Adrenal gland (tissue), 12 donors: Measurements from ENCODE around the gene UVSSA. TPM values are rescaled to one million over a fixed set of nuclear protein-coding genes. Genes with fewer than 3 reads are reported as not detected.

Source experiments
- DNase-seq, 7 donors: peaks; one replicate each; pipeline ENCODE4 v3.0.0-alpha.2; 2019 to 2020
- H3K27ac ChIP-seq, 5 donors: fragments of 200-600 bp; sonication (generic) in 4 of 5; 1 replicate in 3 of 5; 2 replicates in 2 of 5; pipeline versions ENCODE4 v1.5.1 to v1.8.0; 2016 to 2020; ENCODE audit warnings: mild to moderate bottlenecking in 1 of 5
- H3K27me3 ChIP-seq: fragments of 200-600 bp; 2 replicates; pipeline ENCODE4 v1.8.0; 2021
- H3K36me3 ChIP-seq, 2 donors: fragments of 200-600 bp; replicated peaks in 1 of 2; 1 replicate in 1 of 2; 2 replicates in 1 of 2; pipeline versions ENCODE4 v1.5.1 to v1.8.0; 2018 to 2022
- H3K4me1 ChIP-seq, 2 donors: fragments of 200-600 bp; replicated peaks in 1 of 2; 1 replicate in 1 of 2; 2 replicates in 1 of 2; pipeline versions ENCODE4 v1.5.1 to v1.8.0; 2018 to 2021
- H3K4me3 ChIP-seq, 4 donors: fragments of 200-600 bp; sonication (generic) in 3 of 4; one replicate each; pipeline ENCODE4 v1.5.1; 2016 to 2018
- H3K9me3 ChIP-seq, 3 donors: fragments of 200-600 bp; sonication (generic) in 1 of 3; replicated peaks in 1 of 3; 1 replicate in 2 of 3; 2 replicates in 1 of 3; pipeline versions ENCODE4 v1.5.1 to v1.8.0; 2016 to 2021
- POLR2A ChIP-seq, 2 donors: fragments of 450-650 bp; IDR thresholded peaks; one replicate each; pipeline ENCODE4 v1.6.1; 2017; ENCODE audit warnings: antibody characterized with exemption in 2 of 2, mild to moderate bottlenecking in 2 of 2, moderate library complexity in 1 of 2
- WGBS, 4 donors: extraction: QIAGEN DNeasy Blood & Tissue Kit in 2 of 4; methylation state at CpG; one replicate each; pipeline versions ENCODE4 v1.1.5 to v1.1.7; 2013 to 2017; 5-methylcytosine and 5-hydroxymethylcytosine counted together
- intact Hi-C, 2 donors: fragments of 100-400 bp; cut with DNase I; formaldehyde crosslinking; loops; one replicate each; pipeline versions ENCODE4 v1.14.1 to v1.15.0; 2022 to 2023
- polyA plus RNA-seq, 3 donors: library from polyadenylated mRNA; stranded (reverse); fragments of 200-250 nt in 2 of 3; fragments of 350-450 nt in 1 of 3; fragmentation: Illumina TruSeq in 1 of 3; extraction: RNeasy Lipid Tissue Mini Kit (QIAGEN cat#74804) in 1 of 3; gene quantifications; one replicate each; pipeline ENCODE4 v1.2.3, GENCODE V29; 2013 to 2014
- total RNA-seq, 9 donors: library from RNA; depleted of rRNA in 4 of 9; stranded (reverse); fragments of >200 nt in 4 of 9; fragments of 120-200 nt in 1 of 9; fragmentation: NEBNext Ultra II Directional in 1 of 9; extraction: Animal tissue kit (Norgen Biotek cat#: 25700) in 1 of 9; gene quantifications; one replicate each; pipeline versions ENCODE4 v1.1.0 to v1.2.4, GENCODE V29; 2013 to 2023
- TF ChIP-seq, protein P1 (sequence below), 6 experiments: fragments of 450-650 bp in 4 of 6; fragments of 200-600 bp in 2 of 6; sonication (generic) in 1 of 6; IDR thresholded peaks; 1 replicate in 5 of 6; 2 replicates in 1 of 6; pipeline versions ENCODE4 v1.5.1 to v1.8.0; 2016 to 2021; ENCODE audit warnings: antibody characterized with exemption in 6 of 6, mild to moderate bottlenecking in 2 of 6, moderate library complexity in 1 of 6
- donor health status: healthy with polysubstance abuse.
- donor health status: Bipolar disorder and iron deficiency.
- donor health status: DM: yes; HTN: yes; CAD: no.
- donor health status: DM: no; HTN: no; CAD: no.
- donor health status: DM: no; HTN: no; CAD: no.
- donor health status: DM: yes; HTN: yes; CAD: no.

Gene UVSSA
- total and polyA plus RNA-seq, 12 donors: 2.9 to 37.4 (median 17.5) TPM

- H3K27ac ChIP-seq: peak overlapping the region; percentile 95 to 100 (median 98)
- H3K36me3 ChIP-seq: peaks cover 0 to 15% of the 10 kb centered on the region in 2 donors
- DNase-seq: no peak
- peak overlapping the region in 2 of 4 donors; percentile 21 to 88 for H3K4me3 ChIP-seq
- 62 to 71% (median 67%) methylated on average over 8 to 12 of the region's 12 CpGs for WGBS, 4 donors
- H3K4me1 ChIP-seq: peaks cover 7 to 22% of the 10 kb centered on the region in 2 donors
- TF ChIP-seq, protein P1, sequence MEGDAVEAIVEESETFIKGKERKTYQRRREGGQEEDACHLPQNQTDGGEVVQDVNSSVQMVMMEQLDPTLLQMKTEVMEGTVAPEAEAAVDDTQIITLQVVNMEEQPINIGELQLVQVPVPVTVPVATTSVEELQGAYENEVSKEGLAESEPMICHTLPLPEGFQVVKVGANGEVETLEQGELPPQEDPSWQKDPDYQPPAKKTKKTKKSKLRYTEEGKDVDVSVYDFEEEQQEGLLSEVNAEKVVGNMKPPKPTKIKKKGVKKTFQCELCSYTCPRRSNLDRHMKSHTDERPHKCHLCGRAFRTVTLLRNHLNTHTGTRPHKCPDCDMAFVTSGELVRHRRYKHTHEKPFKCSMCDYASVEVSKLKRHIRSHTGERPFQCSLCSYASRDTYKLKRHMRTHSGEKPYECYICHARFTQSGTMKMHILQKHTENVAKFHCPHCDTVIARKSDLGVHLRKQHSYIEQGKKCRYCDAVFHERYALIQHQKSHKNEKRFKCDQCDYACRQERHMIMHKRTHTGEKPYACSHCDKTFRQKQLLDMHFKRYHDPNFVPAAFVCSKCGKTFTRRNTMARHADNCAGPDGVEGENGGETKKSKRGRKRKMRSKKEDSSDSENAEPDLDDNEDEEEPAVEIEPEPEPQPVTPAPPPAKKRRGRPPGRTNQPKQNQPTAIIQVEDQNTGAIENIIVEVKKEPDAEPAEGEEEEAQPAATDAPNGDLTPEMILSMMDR (IDR thresholded peaks at IDR 0.05): no peak
- TF ChIP-seq POLR2A (IDR thresholded peaks at IDR 0.05): no peak
- intact Hi-C loops: loop anchor here (5.0 to 10.0 kb wide), 2 partner anchors 53 to 56 kb away; no protein-coding TSS in a partner anchor
- H3K9me3 ChIP-seq: no peaks in the 10 kb centered on the region
- H3K27me3 ChIP-seq: no peaks in the 10 kb centered on the region
These were observed 1.1 kb downstream of the UVSSA start for GRCh38 chr4:1348014-1348513.

DNA sequence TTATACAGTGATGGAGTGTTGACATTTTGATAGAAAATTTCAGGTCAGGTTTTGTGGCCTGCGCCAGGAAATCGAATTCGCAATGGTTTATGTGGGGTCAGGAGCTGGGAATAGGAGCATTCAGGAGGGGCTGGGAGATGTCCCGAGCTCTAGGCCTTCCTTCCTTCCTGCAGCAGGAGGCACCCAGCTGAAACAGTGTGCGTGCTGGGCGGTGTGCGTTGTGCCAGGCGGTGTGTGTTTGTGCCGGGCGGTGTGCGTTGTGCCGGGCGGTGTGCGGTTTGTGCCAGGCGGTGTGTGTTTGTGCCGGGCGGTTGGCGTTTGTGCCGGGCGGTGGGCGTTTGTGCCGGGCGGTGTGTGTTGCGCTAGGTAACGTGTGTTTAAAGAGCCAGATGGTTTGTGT lies 1.7 kb downstream of the UVSSA start:
- Histone ChIP-seq H3K9me3 (no peaks in the 10 kb centered on the region), H3K27me3 (no peaks in the 10 kb centered on the region), H3K36me3 (peaks cover 0 to 17% of the 10 kb centered on the region in 2 donors), H3K4me3 (no peak overlapping the region), H3K4me1 (peaks cover 7 to 22% of the 10 kb centered on the region in 2 donors), H3K27ac (peak overlapping the region in 3 of 5 donors; percentile 98 to 100 (median 99))
- WGBS, 4 donors: 88 to 94% (median 92%) methylated on average over 25 of the region's 25 CpGs
- no peak for TF ChIP-seq POLR2A (IDR thresholded peaks at IDR 0.05)
- TF ChIP-seq, protein P1 (IDR thresholded peaks at IDR 0.05): no peak
- DNase-seq: no peak
- intact Hi-C loops: loop anchor here (5.0 to 10.0 kb wide), 2 partner anchors 54 to 56 kb away; no protein-coding TSS in a partner anchor

DNA sequence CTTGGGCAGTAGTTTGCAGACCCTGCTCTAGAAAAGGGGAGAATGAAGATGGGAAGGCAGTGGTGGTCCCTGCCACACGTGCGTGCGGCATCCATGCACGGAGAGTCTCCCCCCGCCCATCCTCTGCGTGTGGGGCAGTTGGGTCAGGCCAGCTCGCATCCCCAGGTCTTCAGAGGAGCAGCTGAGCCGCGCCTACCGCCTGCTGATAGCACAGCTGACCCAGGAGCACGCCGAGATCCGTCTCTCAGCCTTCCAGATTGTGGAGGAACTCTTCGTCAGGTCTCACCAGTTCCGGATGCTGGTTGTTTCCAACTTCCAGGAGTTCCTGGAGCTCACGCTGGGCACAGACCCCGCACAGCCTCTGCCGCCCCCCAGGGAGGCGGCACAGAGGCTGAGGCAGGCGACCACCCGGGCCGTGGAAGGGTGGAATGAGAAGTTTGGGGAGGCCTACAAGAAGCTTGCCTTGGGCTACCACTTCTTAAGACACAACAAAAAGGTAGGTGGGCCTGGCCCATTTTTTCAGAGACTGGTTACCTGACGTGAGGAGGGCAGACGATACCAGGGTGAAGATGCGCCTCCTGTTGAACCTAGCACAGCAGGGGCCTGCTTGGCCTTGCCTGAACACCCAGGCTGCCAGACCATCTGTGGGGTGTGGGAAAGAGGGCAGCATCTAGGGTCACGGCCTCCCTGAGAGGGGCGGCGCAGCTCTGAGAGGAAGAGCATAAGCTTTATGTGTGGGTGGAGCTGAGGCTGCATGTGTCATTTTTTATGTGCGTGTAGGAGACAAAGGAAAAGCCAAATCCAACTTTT lies 2.6 kb downstream of the UVSSA start:
- H3K27ac ChIP-seq: no peak overlapping the region
- WGBS, 4 donors: 86 to 93% (median 90%) methylated on average over 20 to 29 of the region's 29 CpGs
- intact Hi-C loops: loop anchor here (5.0 to 10.0 kb wide), 4 partner anchors 55 to 215 kb away; partner anchors contain the start of gene CTBP1 (in 1 of the 2)
- TF ChIP-seq POLR2A (IDR thresholded peaks at IDR 0.05): no peak
- TF ChIP-seq, protein P1 (IDR thresholded peaks at IDR 0.05): no peak
- no peaks in the 10 kb centered on the region for H3K27me3 ChIP-seq
- peaks cover 7 to 22% of the 10 kb centered on the region in 2 donors for H3K4me1 ChIP-seq
- H3K36me3 ChIP-seq: peaks cover 0 to 17% of the 10 kb centered on the region in 2 donors
- no peak for DNase-seq
- no peak overlapping the region for H3K4me3 ChIP-seq
- H3K9me3 ChIP-seq: no peaks in the 10 kb centered on the region

DNA sequence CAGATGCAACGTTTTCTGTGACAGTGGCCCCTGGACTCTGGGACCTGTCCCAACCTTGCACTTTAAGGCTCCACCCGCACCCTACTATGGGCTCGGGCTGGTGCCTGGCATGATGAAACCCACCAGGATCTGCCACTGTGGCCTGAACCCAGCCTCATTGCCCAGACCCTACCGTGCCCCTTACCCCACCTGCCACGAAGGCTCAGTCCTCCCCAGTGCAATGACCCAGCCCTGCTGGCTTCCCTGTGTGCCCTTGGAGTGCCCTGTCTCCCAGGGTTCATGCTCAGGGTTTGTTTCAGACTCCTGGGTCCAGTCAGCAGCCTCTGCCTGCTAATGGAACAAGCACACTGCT lies 3.1 kb downstream of the UVSSA start:
- WGBS, 4 donors: 79 to 97% (median 89%) methylated on average over 2 to 5 of the region's 5 CpGs
- Histone ChIP-seq H3K27ac (no peak overlapping the region), H3K9me3 (no peaks in the 10 kb centered on the region), H3K4me1 (peaks cover 7 to 18% of the 10 kb centered on the region in 2 donors), H3K4me3 (no peak overlapping the region), H3K36me3 (peaks cover 0 to 22% of the 10 kb centered on the region in 2 donors), H3K27me3 (no peaks in the 10 kb centered on the region)
- no peak for TF ChIP-seq POLR2A (IDR thresholded peaks at IDR 0.05)
- TF ChIP-seq, protein P1 (IDR thresholded peaks at IDR 0.05): no peak
- DNase-seq: no peak
- intact Hi-C loops: loop anchor here (5.0 to 10.0 kb wide), 2 partner anchors 103 to 215 kb away; partner anchors contain the start of gene CTBP1 (in 1 of the 2)
